H1 (cell line): ENCODE data around the gene SPATA22. TPM values are rescaled to one million over a fixed set of nuclear protein-coding genes. Genes with fewer than 3 reads are reported as not detected.

Experiments used
- CTCF ChIA-PET: fragments of 300-600 bp; sonication (Branson Sonifier 250); formaldehyde crosslinking; loops from one replicate; lab custom pipeline; 2021; ENCODE audit not compliant: partially characterized antibody; lab: Charles Lee
- POLR2A ChIA-PET: fragments of 300-600 bp; sonication (Branson Sonifier 250); formaldehyde crosslinking; loops from one replicate; lab custom pipeline; 2021; ENCODE audit warnings: inconsistent platforms; ENCODE audit not compliant: partially characterized antibody; lab: Charles Lee
- DNase-seq, 2 experiments: peaks; one replicate each; pipeline versions ENCODE4 v3.0.0 to v3.0.0-alpha.2; 2010 to 2022; ENCODE audit warnings: low spot score in 2 of 2, low read depth in 1 of 2, mixed read lengths in 1 of 2
- FAIRE-seq: peaks from 2 replicates; lab custom pipeline; 2011; peaks lifted over from hg19 to GRCh38; lab: Jason Lieb, UNC
- H2AFZ ChIP-seq: 2 replicates; pipeline ENCODE4 v1.8.1; 2012; ENCODE audit warnings: low read length, inconsistent platforms
- H2AK5ac ChIP-seq: 2 replicates; pipeline ENCODE4 v1.6.1; 2013; ENCODE audit warnings: low read depth, low read length
- H2BK120ac ChIP-seq: replicated peaks from 2 replicates; pipeline ENCODE3; 2013; ENCODE audit warnings: low read depth, low read length, inconsistent platforms
- H2BK12ac ChIP-seq: 2 replicates; pipeline ENCODE4 v1.6.1; 2013; ENCODE audit warnings: low read depth, low read length
- H2BK15ac ChIP-seq: 2 replicates; pipeline ENCODE4 v1.6.1; 2013; ENCODE audit warnings: low read length
- H2BK20ac ChIP-seq: 2 replicates; pipeline ENCODE4 v1.6.1; 2013; ENCODE audit warnings: low read length
- H2BK5ac ChIP-seq: 2 replicates; pipeline ENCODE4 v1.6.1; 2013; ENCODE audit warnings: low read depth, low read length
- H3K14ac ChIP-seq: 2 replicates; pipeline ENCODE4 v1.6.1; 2013; ENCODE audit warnings: inconsistent platforms; ENCODE audit not compliant: insufficient read length
- H3K18ac ChIP-seq: 2 replicates; pipeline ENCODE4 v1.6.1; 2013; ENCODE audit warnings: low read length; ENCODE audit errors: extremely low read depth
- H3K23ac ChIP-seq: 2 replicates; pipeline ENCODE4 v1.6.1; 2013; ENCODE audit warnings: inconsistent platforms; ENCODE audit not compliant: insufficient read length
- H3K23me2 ChIP-seq: 2 replicates; pipeline ENCODE4 v1.6.1; 2013; ENCODE audit warnings: low read depth, low read length
- H3K27ac ChIP-seq: 2 replicates; pipeline ENCODE4 v1.6.1; 2011; ENCODE audit warnings: low read depth, low read length, inconsistent platforms
- H3K27me3 ChIP-seq, 4 experiments: replicated peaks in 1 of 4; 1 replicate in 1 of 4; 2 replicates in 3 of 4; pipeline versions ENCODE4 v1.6.1 to v1.8.1; 2011 to 2013; ENCODE audit warnings: low read length in 3 of 4, mild to moderate bottlenecking in 3 of 4, inconsistent platforms in 2 of 4, mixed read lengths in 2 of 4, moderate library complexity in 1 of 4; ENCODE audit not compliant: control insufficient read depth in 3 of 4, insufficient read depth in 3 of 4; ENCODE audit errors: extremely low read depth in 1 of 4
- H3K36me3 ChIP-seq, 4 experiments: 2 replicates each; pipeline versions ENCODE4 v1.6.1 to v1.8.1; 2011 to 2013; ENCODE audit warnings: mild to moderate bottlenecking in 4 of 4, low read length in 3 of 4, moderate library complexity in 2 of 4, control low read depth in 1 of 4, inconsistent platforms in 1 of 4; ENCODE audit not compliant: insufficient read depth in 4 of 4, control insufficient read depth in 2 of 4
- H3K4ac ChIP-seq: replicated peaks from 2 replicates; pipeline ENCODE3; 2013; ENCODE audit warnings: low read length, low read depth, mixed read lengths, inconsistent platforms; ENCODE audit not compliant: insufficient read length
- H3K4me1 ChIP-seq, 4 experiments: replicated peaks in 1 of 4; 1 replicate in 1 of 4; 2 replicates in 3 of 4; pipeline versions ENCODE4 v1.6.1 to v1.8.1; 2011 to 2013; ENCODE audit warnings: low read length in 3 of 4, inconsistent platforms in 2 of 4, mixed read lengths in 1 of 4; ENCODE audit not compliant: insufficient read depth in 4 of 4, control insufficient read depth in 3 of 4
- H3K4me2 ChIP-seq, 2 experiments: 2 replicates each; pipeline versions ENCODE4 v1.6.1 to v1.8.1; 2011 to 2013; ENCODE audit warnings: low read depth in 2 of 2, low read length in 2 of 2, control low read depth in 1 of 2, inconsistent platforms in 1 of 2, mild to moderate bottlenecking in 1 of 2; ENCODE audit not compliant: insufficient read depth in 1 of 2
- H3K4me3 ChIP-seq, 4 experiments: fragments of 200-600, 300-600 bp in 1 of 4; sonication (generic), shearing (Covaris generic), sonication (Bioruptor Twin) in 1 of 4; 2 replicates each; pipeline versions ENCODE4 v1.5.1 to v1.8.1; 2011 to 2016; ENCODE audit warnings: low read length in 4 of 4, low read depth in 3 of 4, control low read depth in 2 of 4, inconsistent platforms in 2 of 4, mild to moderate bottlenecking in 2 of 4, mixed read lengths in 1 of 4, moderate library complexity in 1 of 4; ENCODE audit not compliant: insufficient read depth in 2 of 4; ENCODE audit errors: extremely low read depth in 1 of 4
- H3K56ac ChIP-seq: replicated peaks from 2 replicates; pipeline ENCODE3; 2013; ENCODE audit warnings: low read depth, mild to moderate bottlenecking, mixed read lengths, low read length, inconsistent platforms; ENCODE audit not compliant: insufficient read length
- H3K79me1 ChIP-seq: 2 replicates; pipeline ENCODE4 v1.6.1; 2013; ENCODE audit warnings: low read depth, low read length, control low read depth
- H3K79me2 ChIP-seq, 2 experiments: 2 replicates each; pipeline versions ENCODE4 v1.6.1 to v1.8.1; 2012 to 2013; ENCODE audit warnings: low read length in 2 of 2, mild to moderate bottlenecking in 2 of 2, inconsistent platforms in 1 of 2; ENCODE audit not compliant: insufficient read depth in 2 of 2, control insufficient read depth in 1 of 2
- H3K9ac ChIP-seq, 4 experiments: replicated peaks in 1 of 4; 1 replicate in 1 of 4; 2 replicates in 3 of 4; pipeline versions ENCODE4 v1.6.1 to v1.8.1; 2011 to 2013; ENCODE audit warnings: low read depth in 3 of 4, low read length in 3 of 4, control low read depth in 2 of 4, mild to moderate bottlenecking in 2 of 4, moderate library complexity in 2 of 4, inconsistent platforms in 1 of 4; ENCODE audit errors: extremely low read depth in 1 of 4
- H3K9me3 ChIP-seq, 2 experiments: 2 replicates each; pipeline versions ENCODE4 v1.6.1 to v1.8.1; 2012 to 2013; ENCODE audit warnings: mild to moderate bottlenecking in 2 of 2, moderate library complexity in 2 of 2, control low read depth in 1 of 2, inconsistent platforms in 1 of 2, low read depth in 1 of 2, low read length in 1 of 2, mixed read lengths in 1 of 2; ENCODE audit not compliant: insufficient read depth in 2 of 2
- H4K20me1 ChIP-seq, 2 experiments: replicated peaks in 1 of 2; 2 replicates each; pipeline versions ENCODE3 to v1.8.1; 2011 to 2013; ENCODE audit warnings: inconsistent platforms in 2 of 2, low read length in 2 of 2, mild to moderate bottlenecking in 1 of 2; ENCODE audit not compliant: insufficient read depth in 2 of 2, control insufficient read depth in 1 of 2
- H4K5ac ChIP-seq: 2 replicates; pipeline ENCODE4 v1.6.1; 2013; ENCODE audit warnings: low read length, low read depth, mixed read lengths, inconsistent platforms; ENCODE audit not compliant: insufficient read length
- H4K8ac ChIP-seq: 2 replicates; pipeline ENCODE4 v1.8.0; 2013; ENCODE audit warnings: mild to moderate bottlenecking, moderate library complexity, low read length, inconsistent platforms; ENCODE audit not compliant: insufficient read depth; ENCODE audit errors: extremely low read depth
- H4K91ac ChIP-seq: replicated peaks from 2 replicates; pipeline ENCODE3; 2013; ENCODE audit warnings: low read length, mixed read lengths, inconsistent platforms; ENCODE audit not compliant: insufficient read length
- BRCA1 ChIP-seq: IDR thresholded peaks from 2 replicates; pipeline ENCODE4 v1.6.1; 2012; ENCODE audit warnings: low read depth, low read length, improper control_type of control experiment
- EP300 ChIP-seq, 2 experiments: IDR thresholded peaks; 1 replicate in 1 of 2; 2 replicates in 1 of 2; pipeline ENCODE4 v1.6.1; 2011 to 2012; ENCODE audit warnings: low read depth in 2 of 2, low read length in 2 of 2, mild to moderate bottlenecking in 2 of 2, borderline replicate concordance in 1 of 2, inconsistent platforms in 1 of 2, moderate library complexity in 1 of 2
- KDM5A ChIP-seq: fragments of 200-600 bp; IDR thresholded peaks from 2 replicates; pipeline ENCODE4 v1.7.1; 2012; ENCODE audit warnings: mild to moderate bottlenecking, low read length, inconsistent platforms, mixed read lengths
- POU5F1 ChIP-seq: IDR thresholded peaks from 2 replicates; pipeline ENCODE4 v1.6.1; 2011; ENCODE audit warnings: low read depth, mild to moderate bottlenecking, low read length, moderate library complexity
- TAF7 ChIP-seq: optimal IDR thresholded peaks from 2 replicates; pipeline ENCODE3; 2011; ENCODE audit warnings: low read depth, mild to moderate bottlenecking, inconsistent platforms, low read length, moderate library complexity, borderline replicate concordance
- WGBS, 2 experiments: shearing (Covaris generic) in 1 of 2; methylation state at CpG; one replicate each; pipeline versions ENCODE4 v1.1.6 to v1.1.7; 2013 to 2015; ENCODE audit warnings: low lambda C conversion rate in 2 of 2, mixed read lengths in 2 of 2, inconsistent platforms in 1 of 2, low coverage in 1 of 2, missing lambda C conversion rate in 1 of 2; ENCODE audit not compliant: insufficient replicate concordance in 2 of 2, insufficient coverage in 1 of 2, insufficient read length in 1 of 2; ENCODE audit errors: extremely low coverage in 1 of 2, missing lambda C conversion rate in 1 of 2; 5-methylcytosine and 5-hydroxymethylcytosine counted together
- polyA plus RNA-seq, 7 experiments: library from polyadenylated mRNA; depleted of rRNA in 3 of 7; stranded (reverse) in 5 of 7; unstranded in 2 of 7; fragments of >200 nt in 5 of 7; fragments of 200-250 nt in 2 of 7; gene quantifications; 1 replicate in 5 of 7; 2 replicates in 1 of 7; 4 replicates in 1 of 7; pipeline versions ENCODE4 v1.2.1 to v1.2.3, GENCODE V29; 2011 to 2013; ENCODE audit warnings: missing spikeins in 2 of 7, mixed read lengths in 2 of 7
- total RNA-seq: library from RNA; stranded (reverse); fragmentation: NEBNext Ultra II Directional; extraction: Animal tissue kit (Norgen Biotek cat#: 25700); gene quantifications from 2 replicates; pipeline ENCODE4 v1.2.1, GENCODE V29; 2021

SPATA22 gene
- total and polyA plus RNA-seq, 2 of the 8 experiments (the other 6 are each of a cell fraction or from before 2014, with no cell fraction given), result 0.06 TPM; not detected in 1

DNA sequence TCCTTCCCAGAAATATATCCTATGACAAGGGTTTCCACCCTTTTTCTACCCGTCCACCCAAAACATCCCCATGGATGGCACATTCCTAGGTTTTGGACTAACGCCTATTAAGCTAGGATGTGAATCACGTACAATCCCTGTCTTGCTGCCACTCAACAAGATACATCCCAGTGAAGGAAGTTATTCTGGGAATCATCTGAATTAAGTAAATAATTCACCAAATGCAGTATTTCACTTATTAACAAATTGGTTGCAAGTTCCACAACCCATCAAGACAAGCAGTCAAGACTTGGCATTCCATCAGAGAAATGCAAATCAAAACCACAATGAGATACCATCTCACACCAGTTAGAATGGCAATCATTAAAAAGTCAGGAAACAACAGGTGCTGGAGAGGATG, 36.2 kb upstream of the SPATA22 start:
- CTCF ChIA-PET, result no interaction called here
- no peak for FAIRE-seq

More for the DNA sequence above, 36.2 kb upstream of the SPATA22 start:
- no peak overlapping the region for H2BK12ac ChIP-seq
- H4K5ac ChIP-seq, result no peak overlapping the region
- no peak overlapping the region for H3K18ac ChIP-seq
- H4K91ac ChIP-seq, result no peak overlapping the region
- no peak overlapping the region for H3K56ac ChIP-seq
- no peak overlapping the region for H3K14ac ChIP-seq
- H3K4me3 ChIP-seq, result no peak overlapping the region
- H3K23ac ChIP-seq, result no peak overlapping the region
- H3K4ac ChIP-seq, result no peak overlapping the region
- H2AFZ ChIP-seq, result no peak overlapping the region
- 93% methylated on average over 3 of the region's 3 CpGs; no CpG with 5 or more reads in 1 of the 2 experiments for WGBS, 2 experiments
- no peaks in the 10 kb centered on the region for H3K79me1 ChIP-seq
- no peak overlapping the region for H2BK15ac ChIP-seq
- no peak overlapping the region for H3K27ac ChIP-seq
- H3K23me2 ChIP-seq, result no peaks in the 10 kb centered on the region
- no peaks in the 10 kb centered on the region for H3K9me3 ChIP-seq
- H3K27me3 ChIP-seq, result no peaks in the 10 kb centered on the region; a peak in 2 of 7 replicates
- no peaks in the 10 kb centered on the region for H4K20me1 ChIP-seq
- H3K36me3 ChIP-seq, result no peaks in the 10 kb centered on the region
- H3K79me2 ChIP-seq, result no peaks in the 10 kb centered on the region
- no peak for TF ChIP-seq TAF7
- TF ChIP-seq BRCA1, result no peak
- TF ChIP-seq KDM5A, result no peak
- TF ChIP-seq POU5F1, result no peak
- no peak for TF ChIP-seq EP300 (IDR thresholded peaks at IDR 0.05; ENCODE audit: borderline replicate concordance in 1 of 2, low read depth in 2 of 2, low read length in 2 of 2)
- TF ChIP-seq, all 59 proteins: peak for 0
- Histone ChIP-seq H3K4me1 (peaks cover 5 to 14% (median 10%) of the 10 kb centered on the region in 4 experiments; a peak in 6 of 7 replicates), H4K8ac (no peak overlapping the region), H2BK20ac (0 out of 2 replicates have a peak overlapping the region, but pooled peaks have one; percentile 21), H2BK5ac (no peak overlapping the region), H2AK5ac (no peak overlapping the region), H2BK120ac (no peak overlapping the region), H3K9ac (no peak overlapping the region), H3K4me2 (no peak overlapping the region)
- POLR2A ChIA-PET, result interaction anchor here (0.6 kb wide), 1 partner anchor 95 kb away, joined by 5 read pairs; no protein-coding TSS in a partner anchor
- DNase-seq, result no peak
